SKM-1 treated with dmso at 0.1 percent for 144 hours (cell line): Measurements from ENCODE around the gene SLC24A1.
"Not testable (repeated sequence)": the region's sequence is repeated elsewhere in the genome, so short reads cannot be mapped to it uniquely, and the experiment has no call there.

Source experiments
- DNase-seq: peaks from one replicate; lab custom pipeline; 2025; ENCODE audit not compliant: unreplicated experiment; lab: John Stamatoyannopoulos, UW

The SLC24A1 gene

DNA sequence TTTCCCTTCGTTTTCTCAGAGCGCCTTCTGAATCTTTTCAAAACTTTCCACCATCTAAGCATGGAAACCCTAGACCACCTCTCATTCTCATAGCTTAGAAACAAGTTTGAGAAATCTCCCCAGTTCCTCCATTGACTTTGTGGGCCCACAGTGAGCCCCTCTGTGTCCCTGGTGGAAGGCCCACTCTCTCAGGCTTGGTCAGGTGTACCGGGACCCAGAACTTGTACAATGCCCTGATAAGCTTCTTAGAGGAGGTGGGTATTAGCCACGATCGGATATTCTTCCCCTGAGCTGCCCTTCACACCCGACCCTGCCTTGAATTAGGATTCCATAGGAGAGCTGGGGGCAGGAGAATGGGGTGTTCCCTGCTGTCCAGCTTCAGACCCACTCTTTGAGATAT lies at the start of gene SLC24A1:
Gene SLC24A1, plus strand, starts transcription at position 301 of the 400 bp plus-strand sequence. CDS start 2,143 bp downstream, outside the sequence.
- no peak for DNase-seq

DNA sequence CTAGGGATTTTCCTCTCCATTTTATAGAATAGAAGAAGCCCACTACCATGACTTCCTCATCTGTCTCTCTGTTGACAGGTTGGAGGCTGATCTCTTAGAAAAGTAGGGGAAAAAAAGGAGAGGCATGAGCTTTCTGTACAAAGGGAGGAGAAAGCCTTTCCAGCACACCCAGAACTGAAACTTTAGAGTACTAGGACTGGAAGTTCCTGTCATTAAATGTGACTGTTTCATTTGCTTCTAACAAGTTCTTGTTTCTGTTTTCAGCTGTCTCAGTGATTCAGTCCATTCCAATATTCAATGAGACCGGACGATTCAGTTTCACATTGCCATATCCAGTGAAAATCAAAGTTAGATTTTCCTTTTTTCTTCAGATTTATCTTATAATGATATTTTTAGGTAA lies 49.8 kb upstream of the SLC24A1 start:
- no peak for DNase-seq

DNA sequence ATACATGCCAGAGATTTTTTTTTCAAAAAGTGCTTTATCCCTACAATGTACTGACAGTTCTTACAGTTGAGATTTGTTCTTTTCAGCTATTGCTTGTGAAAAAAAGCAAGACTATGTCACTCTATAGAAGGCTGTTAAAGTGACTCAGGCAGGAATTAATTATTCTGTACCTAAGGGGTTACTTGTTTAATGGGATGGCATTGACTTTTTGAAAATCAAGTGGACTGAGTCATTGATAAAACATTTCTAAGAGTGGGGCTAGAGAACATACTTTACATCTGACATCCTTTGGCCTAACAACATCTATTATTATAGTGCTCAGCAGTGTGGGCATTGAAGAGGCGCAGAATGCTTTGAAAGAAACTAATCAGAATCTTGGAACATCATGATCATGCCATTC lies 45.1 kb upstream of the SLC24A1 start:
- no peak for DNase-seq

DNA sequence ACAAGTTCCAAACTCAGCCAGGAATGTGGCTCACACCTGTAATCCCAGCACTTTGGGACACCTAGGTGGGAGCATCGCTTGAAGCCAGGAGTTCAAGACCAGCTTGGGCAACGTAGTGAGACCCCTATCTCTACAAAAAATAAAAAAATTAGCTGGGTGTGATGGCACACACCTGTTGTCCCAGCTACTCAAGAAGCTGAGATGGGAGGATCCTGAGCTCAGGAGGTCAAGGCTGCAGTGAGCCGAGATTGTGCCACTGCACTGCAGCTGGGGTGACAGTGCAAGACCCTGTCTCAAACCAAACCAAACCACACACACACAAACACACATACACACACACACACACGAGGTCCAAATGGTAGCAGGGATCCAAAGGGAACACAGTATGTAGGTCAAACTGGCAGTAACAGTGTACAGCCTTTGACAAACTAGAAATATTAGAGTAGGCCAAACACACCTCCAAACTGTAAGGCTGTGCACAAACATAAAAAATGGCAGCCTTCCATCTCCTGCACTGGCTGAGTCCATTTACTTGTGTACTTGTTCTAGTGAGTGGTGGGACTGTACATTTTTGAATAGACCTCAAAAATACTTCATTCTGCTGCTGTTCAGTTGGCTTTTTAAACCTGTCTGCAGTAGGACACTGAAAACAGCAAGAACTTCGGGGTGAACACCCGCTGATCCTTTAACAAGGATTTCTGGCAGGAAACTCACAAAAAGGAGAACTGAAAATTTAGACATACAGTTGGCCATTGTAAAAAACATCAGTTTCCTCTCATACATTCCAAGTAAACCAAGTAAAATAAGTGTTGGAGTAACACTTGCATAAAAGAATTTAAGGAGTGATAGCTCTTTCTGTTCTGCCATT lies 44.4 kb upstream of the SLC24A1 start:
- no peak for DNase-seq

DNA sequence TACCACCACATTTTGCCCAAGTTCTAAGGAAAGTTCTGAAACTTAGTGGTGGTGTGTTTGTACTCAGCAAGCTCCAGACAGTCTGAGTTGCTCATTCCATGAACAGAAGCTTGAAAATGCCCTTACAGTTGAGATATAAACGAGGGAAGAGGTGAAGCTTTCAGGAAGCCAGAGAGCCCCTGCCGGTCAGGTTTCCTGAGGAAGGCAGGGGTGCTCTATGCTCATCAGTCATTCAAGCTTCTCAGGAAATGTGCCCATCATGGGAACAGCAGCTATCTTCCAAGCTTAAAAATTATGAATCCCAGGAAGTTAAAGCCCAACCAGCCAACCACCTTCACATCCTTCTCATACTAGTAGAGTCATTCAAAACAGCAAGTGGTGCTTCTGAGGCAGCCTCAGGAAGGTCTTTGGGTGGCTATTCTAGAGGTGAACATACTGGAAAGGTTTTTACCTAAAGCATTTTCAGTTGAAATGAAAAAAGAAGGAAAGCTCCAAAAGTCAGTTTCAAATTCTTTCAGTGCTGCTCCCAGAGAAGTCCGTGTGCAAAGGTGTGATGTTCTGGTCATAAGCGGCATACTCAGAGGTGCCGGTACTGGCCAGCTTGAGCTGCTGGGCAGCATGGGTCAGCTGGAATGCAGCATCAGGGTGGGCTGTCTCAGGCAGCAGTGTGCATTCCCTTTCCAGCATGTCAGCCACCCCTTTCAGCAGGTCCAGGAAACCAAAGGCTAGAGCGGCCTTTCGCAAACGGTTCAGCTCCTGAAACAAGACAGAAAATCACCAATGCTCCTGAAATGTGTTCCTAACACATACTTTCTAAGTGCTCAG lies 42.6 kb upstream of the SLC24A1 start:
- no peak for DNase-seq

DNA sequence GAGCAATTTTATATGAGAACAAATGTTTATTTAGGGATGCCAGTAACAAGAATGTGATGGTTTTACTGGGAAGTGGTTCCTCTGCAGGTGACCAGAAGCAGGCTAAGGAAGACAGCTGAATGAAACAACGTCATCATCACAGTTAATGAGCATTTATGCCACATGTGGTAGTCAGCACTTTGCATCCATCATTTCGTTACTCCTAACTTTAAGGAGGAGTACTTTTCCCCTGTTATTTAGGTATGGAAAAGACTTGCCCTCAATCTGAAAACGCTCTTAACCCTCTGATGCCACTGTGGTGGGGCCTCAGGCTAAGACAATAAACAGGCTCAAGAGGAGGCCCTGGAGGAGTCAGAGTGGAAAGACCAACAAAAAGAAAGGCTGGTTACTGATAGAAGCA lies 42.0 kb upstream of the SLC24A1 start:
- DNase-seq: no peak

DNA sequence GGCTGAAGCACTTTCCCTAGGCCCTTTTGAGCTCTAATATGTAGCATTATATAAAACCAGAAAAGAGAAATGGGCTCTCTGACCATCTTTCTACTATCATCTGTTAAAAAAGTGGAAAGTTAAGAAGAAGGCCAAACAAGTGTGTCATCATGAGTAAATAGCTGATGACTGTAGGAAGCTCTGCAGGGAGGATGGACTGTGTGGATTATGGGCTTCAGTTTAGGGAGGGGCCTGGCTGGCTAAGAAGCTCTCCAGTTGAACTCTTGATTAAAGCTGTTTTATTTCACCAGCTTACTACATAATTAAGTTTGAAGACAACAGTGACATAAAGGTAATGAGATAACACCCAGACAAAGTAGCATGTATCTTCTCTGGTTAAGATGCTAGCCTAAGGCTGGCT lies 41.5 kb upstream of the SLC24A1 start:
- DNase-seq: no peak

DNA sequence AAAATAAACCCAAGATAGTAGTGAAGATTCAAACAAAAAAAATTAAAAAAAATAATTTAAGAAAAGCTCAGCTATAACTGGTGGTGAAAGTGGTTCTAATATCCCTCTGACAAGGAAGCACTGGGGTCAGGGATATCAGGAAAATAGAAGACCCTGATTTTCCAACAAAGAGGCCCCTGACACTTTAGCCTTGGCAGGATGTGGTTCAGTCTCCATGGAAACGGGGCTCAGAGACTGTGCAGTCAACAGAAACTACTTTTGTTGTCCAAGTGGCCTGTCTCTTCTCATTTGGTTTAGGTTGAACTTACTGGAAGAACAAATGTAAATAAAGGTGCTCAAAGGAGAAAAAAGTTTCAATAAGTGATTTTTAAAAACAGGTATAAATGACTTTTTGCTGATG lies 38.0 kb upstream of the SLC24A1 start:
- DNase-seq: no peak

DNA sequence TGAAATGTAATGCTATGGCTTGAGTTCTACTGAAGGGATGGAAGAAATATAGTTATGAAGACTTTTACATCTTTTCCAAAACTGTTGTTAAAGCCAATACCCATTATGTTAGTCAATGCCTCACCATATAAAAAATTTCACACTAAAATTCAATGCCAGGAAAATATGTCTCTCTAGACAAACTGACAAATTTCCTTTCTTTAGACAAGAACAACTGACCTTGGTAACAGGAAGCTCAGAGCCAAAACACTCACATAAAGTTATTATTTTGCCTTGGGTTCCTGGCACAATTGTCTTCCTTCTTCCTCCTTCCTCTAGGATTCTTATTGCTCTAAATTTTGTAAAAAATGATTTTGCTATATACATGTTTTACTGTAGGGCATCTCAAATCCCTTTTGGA lies 37.5 kb upstream of the SLC24A1 start:
- no peak for DNase-seq

DNA sequence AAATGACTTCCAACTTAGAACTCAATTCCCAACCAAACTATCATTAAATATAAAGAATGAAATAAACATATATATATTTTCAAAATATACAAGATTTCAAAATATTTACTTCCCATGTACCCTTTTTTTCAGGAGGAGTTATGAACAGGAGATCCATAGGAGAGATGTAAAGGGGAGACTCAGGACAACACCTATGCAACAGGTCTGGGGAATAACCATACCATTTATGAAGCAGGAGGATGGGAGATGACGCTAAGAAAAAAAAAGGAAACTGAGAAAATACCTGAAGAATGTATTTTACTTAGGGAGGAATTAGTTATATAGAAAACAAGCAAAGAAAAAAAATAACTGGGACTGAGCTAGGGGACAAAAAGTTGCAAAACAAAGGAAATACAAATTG lies 34.6 kb upstream of the SLC24A1 start:
- no peak for DNase-seq

DNA sequence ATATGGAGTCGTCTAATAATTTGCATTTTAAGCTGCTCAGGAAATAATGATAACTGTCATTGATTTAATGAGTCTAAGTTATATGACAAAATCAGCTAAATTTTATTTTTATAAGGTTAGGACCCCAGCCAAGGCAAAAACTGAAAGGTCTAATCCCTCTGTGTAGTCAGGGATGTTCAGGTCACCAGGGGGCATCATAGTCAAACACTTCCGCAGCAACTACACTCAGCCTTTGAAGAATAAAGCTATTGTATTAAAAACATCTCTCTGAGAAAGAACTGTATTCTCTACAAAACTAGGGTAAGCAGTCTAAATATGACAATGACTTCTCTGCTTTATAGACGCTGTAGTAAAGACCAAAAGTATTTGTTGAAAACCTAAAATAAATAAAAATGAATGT lies 25.8 kb upstream of the SLC24A1 start:
- DNase-seq: no peak

DNA sequence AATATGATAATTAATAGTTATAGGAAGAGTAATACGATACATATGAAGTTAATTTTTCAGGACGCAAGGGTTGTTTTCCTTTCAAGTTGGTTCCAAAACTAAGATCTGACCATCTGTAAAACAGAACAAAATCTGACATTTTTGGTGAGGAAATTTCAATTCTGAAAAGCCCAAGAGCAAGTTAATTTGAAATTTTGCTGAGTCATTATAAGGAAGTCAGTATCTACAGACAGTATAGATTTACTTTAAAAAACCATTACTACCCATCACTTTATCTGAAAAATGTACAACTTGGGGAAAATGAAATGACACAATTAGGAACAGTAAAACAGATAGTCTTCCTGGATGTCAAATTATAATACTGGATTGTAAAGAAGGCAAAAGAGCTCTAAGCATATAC lies 23.3 kb upstream of the SLC24A1 start:
- DNase-seq: no peak

DNA sequence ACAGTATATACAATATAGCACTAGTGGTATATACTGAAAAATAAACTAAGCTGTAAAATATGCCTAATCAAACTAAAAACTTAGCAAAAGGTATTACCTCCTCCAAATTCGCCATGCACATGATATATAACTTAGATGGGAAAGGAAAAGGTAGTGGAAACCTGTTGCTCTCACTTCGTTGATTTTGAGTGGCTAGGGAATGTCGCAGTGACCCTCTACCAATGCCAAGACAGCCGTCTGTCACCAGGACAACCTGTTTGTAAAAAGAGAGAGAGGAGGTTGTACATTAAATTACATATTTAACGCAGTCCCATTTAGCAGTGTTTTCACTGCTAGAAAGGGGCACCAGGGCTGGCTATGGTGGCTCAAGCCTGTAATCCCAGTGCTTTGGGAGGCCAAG lies 22.1 kb upstream of the SLC24A1 start:
- DNase-seq: no peak

DNA sequence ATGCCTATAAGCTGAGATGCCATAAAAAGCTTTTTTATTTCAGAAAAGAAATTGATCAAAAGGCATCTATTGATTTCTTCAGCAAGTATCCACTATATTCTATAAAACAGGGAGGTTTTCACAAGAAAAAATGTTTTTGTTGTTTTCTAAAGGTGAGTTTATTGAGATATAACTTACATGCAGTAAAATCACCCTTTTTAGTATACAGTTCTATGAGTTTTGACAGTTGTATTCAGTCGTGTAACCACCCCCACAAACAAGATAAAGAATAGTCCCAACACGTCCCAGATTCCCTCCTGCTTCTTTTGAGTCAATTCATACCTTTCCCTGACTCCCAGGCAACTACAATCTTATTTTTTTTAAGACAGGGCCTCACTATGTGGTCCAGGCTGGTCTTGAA lies 18.6 kb upstream of the SLC24A1 start:
- no peak for DNase-seq

DNA sequence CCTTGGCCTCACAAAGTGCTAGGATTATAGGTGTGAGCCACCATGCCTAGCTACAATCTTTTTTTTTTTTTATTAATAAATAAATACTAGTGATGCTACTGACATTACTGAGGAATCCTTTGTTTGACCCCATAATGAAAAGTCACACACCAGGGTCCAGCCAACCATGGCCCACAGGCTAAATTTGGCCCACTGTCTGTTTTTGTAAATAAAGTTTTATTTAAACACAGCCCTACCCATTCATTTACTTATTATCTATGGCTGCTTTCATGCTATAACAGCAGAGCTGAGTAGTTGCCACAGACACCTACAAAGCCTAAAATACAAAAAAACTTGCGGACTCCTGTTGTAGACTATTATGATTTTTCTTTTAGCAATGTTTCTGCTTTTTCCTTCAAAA lies 18.2 kb upstream of the SLC24A1 start:
- no peak for DNase-seq

DNA sequence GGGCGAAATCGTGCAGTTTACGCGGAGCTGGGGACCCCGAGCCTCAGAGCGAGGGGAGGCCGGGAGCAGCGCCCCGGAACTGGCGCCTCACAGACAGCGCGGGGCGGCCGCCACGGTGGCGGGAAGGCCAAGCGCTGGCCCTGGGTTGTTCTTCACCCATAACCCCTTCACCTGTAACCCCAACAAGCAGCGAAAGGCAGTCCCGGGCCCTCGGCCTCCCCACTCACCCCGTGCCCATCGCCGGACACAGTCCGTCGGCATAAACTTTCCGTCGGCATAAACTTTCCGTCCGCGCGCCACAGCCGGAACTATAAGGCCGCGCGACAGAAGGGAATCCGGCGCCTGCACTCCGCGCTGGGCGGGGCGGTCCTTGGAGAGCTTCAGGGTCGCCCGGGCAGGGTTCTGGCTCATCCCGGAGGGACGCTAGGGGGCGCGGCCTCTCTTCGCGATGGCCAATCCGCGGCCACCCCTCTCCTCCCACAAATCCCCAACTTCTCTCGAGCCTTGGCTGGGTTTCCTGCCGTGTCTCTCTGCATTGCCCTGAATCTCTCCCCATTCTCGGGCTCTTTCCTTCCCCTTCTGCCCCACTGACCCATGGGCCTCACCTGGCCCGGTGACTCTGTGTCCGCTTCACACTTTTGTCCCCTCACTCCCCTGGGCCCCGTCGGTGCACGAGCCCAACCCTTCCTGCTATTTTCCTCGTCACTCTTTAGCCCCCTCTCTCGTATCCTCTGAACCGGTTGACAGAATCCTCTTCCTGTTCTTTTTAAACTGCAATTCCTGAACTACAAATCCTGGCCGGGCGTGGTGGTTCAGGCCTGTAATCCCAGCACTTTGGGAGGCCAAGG lies 10.6 kb upstream of the SLC24A1 start, which contains the start of gene INTS14:
Gene INTS14, minus strand, starts transcription at position 261 of the 848 bp plus-strand sequence. CDS start 3,751 bp downstream, outside the sequence.
- peak; percentile 95 for DNase-seq

DNA sequence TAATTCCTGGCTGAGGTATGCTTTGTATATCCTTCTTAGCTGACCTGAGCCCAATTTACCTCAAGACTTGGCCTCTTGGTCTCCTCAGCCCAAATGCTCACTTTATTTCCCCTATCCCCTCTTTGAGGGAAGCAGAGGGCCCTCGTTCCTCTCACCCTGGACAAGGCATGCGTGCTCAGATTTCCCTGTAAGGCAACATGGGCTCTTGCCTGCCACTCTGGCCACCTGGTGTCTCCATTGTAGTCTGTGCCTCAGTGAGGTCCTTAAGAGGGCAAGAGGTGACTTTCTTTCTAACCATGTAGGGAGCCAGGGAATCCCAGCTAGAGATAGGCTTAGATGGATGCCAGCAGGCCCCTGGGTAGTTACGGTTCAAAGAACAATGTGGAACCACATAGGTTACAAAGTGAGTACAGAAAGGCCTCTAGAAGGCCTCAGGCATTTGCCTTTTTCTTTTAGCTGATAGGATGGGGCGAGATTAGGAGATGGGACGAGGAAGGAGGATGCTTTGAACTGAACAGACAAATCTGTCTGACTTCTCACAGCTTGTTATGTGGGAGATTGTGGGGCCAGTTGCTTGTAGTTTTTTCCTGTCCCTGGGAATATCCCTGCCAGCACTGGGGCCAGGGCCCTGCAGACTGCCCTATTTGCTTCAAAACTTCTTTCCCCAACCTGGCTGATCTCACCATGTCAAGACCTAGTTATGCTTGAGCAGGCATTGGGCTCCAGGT lies 9.7 kb upstream of the SLC24A1 start:
- DNase-seq: no peak

DNA sequence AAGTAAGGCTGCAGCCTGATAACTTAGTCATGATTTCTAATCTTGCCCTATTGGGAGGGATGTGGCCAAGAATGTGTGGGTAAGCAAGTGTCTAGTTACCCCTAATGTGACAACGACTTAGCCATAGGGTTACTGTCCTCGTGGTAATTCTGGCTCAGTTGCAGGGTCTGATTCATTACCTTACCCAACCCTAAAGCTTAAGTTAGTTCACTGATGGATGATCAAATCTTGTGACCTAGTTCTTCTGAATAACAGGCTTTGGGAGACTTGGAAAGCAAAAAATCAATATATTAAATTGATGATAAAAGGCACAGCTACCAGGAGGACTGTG lies 9.2 kb upstream of the SLC24A1 start:
- DNase-seq: no peak

DNA sequence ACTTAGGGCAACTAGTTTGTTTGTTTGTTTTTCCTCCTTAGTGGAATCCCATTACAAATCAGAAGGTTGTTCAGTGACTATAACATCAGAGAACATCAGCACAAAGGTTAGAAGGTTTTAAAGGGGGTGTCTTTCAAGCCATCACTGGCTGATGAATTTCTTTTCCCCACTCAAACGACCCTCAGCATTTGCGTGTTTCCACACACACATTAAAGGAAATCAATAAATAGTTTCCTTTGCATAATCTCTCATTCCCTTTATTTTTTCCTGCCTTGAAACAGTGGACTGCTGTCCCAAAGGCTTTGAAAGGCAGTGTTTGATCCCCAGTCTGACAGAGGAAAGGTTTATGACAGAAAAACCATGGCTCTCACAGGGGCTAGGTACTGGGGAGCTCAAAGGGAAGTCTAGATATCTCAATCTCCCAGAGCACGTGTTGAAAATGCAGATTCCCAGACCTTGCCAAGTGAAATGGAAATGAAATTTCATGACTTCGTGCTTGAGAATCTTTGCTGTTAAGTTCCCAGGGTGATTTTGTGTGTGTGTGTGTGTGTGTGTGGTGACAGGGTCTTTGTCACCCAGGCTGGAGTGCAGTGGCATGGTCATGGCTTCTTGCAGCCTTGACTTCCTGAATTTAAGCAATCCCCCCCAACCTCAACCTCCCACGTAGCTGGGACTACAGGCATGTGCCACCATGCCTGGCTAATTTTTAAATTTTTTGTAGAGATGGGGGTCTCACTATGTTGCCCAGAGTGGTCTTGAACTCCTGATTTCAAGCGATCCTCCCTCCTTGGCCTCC lies 8.6 kb upstream of the SLC24A1 start:
- no peak for DNase-seq

DNA sequence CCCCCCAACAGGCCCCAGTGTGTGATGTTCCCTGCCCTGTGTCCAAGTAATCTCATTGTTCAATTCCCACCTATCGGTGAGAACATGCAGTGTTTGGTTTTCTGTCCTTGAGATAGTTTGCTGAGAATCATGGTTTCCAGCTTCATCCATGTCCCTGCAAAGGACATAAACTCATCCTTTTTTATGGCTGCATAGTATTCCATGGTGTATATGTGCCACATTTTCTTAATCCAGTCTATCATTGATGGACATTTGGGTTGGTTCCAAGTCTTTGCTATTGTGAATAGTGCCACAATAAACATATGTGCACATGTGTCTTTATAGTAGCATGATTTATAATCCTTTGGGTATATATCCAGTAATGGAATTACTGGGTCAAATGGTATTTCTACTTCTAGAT lies 5.9 kb upstream of the SLC24A1 start:
- DNase-seq: not testable (repeated sequence)
